ENCODE measurements around the gene PROZ.

Gene PROZ

GRCh38 chr13:113116871-113117271, 41.6 kb upstream of the PROZ start:
- in situ Hi-C loops (cut with MboI; ENCODE audit: low sequenced_read_pairs, unreplicated experiment) = no loop called here
- DNase-seq (ENCODE audit: low spot score) = no peak
- no peak for TF ChIP-seq CTCF (IDR thresholded peaks at IDR 0.05; ENCODE audit: borderline replicate concordance, control extremely low read depth, extremely low read depth, insufficient read depth, missing control alignments)

- in situ Hi-C loops (cut with MboI; ENCODE audit: low sequenced_read_pairs, unreplicated experiment) = no loop called here
- no peak for DNase-seq (ENCODE audit: low spot score)
- TF ChIP-seq CTCF (IDR thresholded peaks at IDR 0.05; ENCODE audit: borderline replicate concordance, control extremely low read depth, extremely low read depth, insufficient read depth, missing control alignments) = no peak
These were observed 41.0 kb upstream of the PROZ start for GRCh38 chr13:113117335-113117872.

DNA sequence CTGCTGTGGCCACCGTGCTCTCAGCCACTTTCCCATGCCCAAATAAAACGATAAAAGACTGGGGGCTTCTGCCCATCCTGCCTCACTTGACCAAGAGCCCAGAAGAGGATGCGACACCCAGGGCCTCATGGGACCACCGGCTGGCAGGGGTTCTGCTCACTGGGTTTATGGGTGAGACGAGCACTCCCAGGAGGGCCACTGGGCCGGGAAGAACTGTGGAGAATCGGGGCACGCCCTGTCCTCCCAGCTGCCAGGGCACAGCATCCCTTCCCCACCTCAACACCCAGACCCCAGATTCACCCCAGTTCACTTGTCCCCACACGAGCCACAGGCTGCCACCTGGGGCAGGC, 40.6 kb upstream of the PROZ start:
- in situ Hi-C loops (cut with MboI; ENCODE audit: low sequenced_read_pairs, unreplicated experiment) = no loop called here
- TF ChIP-seq CTCF (IDR thresholded peaks at IDR 0.05; ENCODE audit: borderline replicate concordance, control extremely low read depth, extremely low read depth, insufficient read depth, missing control alignments) = no peak
- DNase-seq (ENCODE audit: low spot score) = no peak

- DNase-seq (ENCODE audit: low spot score) = no peak
- TF ChIP-seq CTCF (IDR thresholded peaks at IDR 0.05; ENCODE audit: borderline replicate concordance, control extremely low read depth, extremely low read depth, insufficient read depth, missing control alignments) = no peak
- in situ Hi-C loops (cut with MboI; ENCODE audit: low sequenced_read_pairs, unreplicated experiment) = no loop called here
These were observed 40.0 kb upstream of the PROZ start for GRCh38 chr13:113118261-113119021.

- no peak for TF ChIP-seq CTCF (IDR thresholded peaks at IDR 0.05; ENCODE audit: borderline replicate concordance, control extremely low read depth, extremely low read depth, insufficient read depth, missing control alignments)
- no peak for DNase-seq (ENCODE audit: low spot score)
- in situ Hi-C loops (cut with MboI; ENCODE audit: low sequenced_read_pairs, unreplicated experiment) = no loop called here
These were observed 39.2 kb upstream of the PROZ start for GRCh38 chr13:113119166-113119821.

- in situ Hi-C loops (cut with MboI; ENCODE audit: low sequenced_read_pairs, unreplicated experiment) = no loop called here
- DNase-seq (ENCODE audit: low spot score) = no peak
- TF ChIP-seq CTCF (IDR thresholded peaks at IDR 0.05; ENCODE audit: borderline replicate concordance, control extremely low read depth, extremely low read depth, insufficient read depth, missing control alignments) = no peak
These were observed 38.6 kb upstream of the PROZ start for GRCh38 chr13:113119822-113120189.
